Mesendoderm (in vitro differentiated cells): ENCODE measurements around the gene FRMD4A.

Source experiments
- DNase-seq: peaks from one replicate; pipeline ENCODE4 v3.0.0; 2013
- H2AK5ac ChIP-seq: 2 replicates; pipeline ENCODE4 v1.6.1; 2013; ENCODE audit warnings: low read length, inconsistent platforms
- H2BK120ac ChIP-seq: 2 replicates; pipeline ENCODE4 v1.6.1; 2013; ENCODE audit warnings: low read depth, mild to moderate bottlenecking, low read length, moderate library complexity, mixed read lengths
- H2BK15ac ChIP-seq: replicated peaks from 2 replicates; pipeline ENCODE4 v1.6.1; 2013; ENCODE audit warnings: low read depth, mild to moderate bottlenecking, moderate library complexity
- H2BK5ac ChIP-seq: 2 replicates; pipeline ENCODE4 v1.6.1; 2013; ENCODE audit warnings: low read length, inconsistent platforms
- H3K18ac ChIP-seq: 2 replicates; pipeline ENCODE4 v1.6.1; 2013; ENCODE audit warnings: mild to moderate bottlenecking, low read length, mixed read lengths
- H3K23ac ChIP-seq: one replicate; pipeline ENCODE4 v1.6.1; 2013; ENCODE audit warnings: low read length
- H3K27ac ChIP-seq: 2 replicates; pipeline ENCODE4 v1.5.1; 2013; ENCODE audit warnings: low read depth, mild to moderate bottlenecking, inconsistent platforms, low read length, moderate library complexity
- H3K27me3 ChIP-seq: 2 replicates; pipeline ENCODE4 v1.6.1; 2013; ENCODE audit warnings: low read length, control low read depth, mild to moderate bottlenecking, inconsistent platforms; ENCODE audit not compliant: insufficient read depth, poor library complexity
- H3K36me3 ChIP-seq: 2 replicates; pipeline ENCODE4 v1.6.1; 2013; ENCODE audit warnings: low read length, inconsistent platforms; ENCODE audit not compliant: control insufficient read depth, insufficient read depth
- H3K4ac ChIP-seq: one replicate; pipeline ENCODE4 v1.6.1; 2013; ENCODE audit warnings: low read depth, mild to moderate bottlenecking, low read length, moderate library complexity
- H3K4me1 ChIP-seq: 2 replicates; pipeline ENCODE4 v1.6.1; 2013; ENCODE audit warnings: low read depth, low read length, inconsistent platforms; ENCODE audit not compliant: control insufficient read depth
- H3K4me2 ChIP-seq: 2 replicates; pipeline ENCODE4 v1.6.1; 2013; ENCODE audit warnings: low read length
- H3K4me3 ChIP-seq: 2 replicates; pipeline ENCODE4 v1.5.1; 2013; ENCODE audit warnings: mild to moderate bottlenecking, low read length
- H3K56ac ChIP-seq: one replicate; pipeline ENCODE4 v1.6.1; 2013; ENCODE audit warnings: low read length
- H3K79me1 ChIP-seq: 2 replicates; pipeline ENCODE4 v1.6.1; 2013; ENCODE audit warnings: low read length, inconsistent platforms
- H3K79me2 ChIP-seq: 2 replicates; pipeline ENCODE4 v1.6.1; 2013; ENCODE audit warnings: mild to moderate bottlenecking, low read length; ENCODE audit not compliant: control insufficient read depth, insufficient read depth
- H3K9ac ChIP-seq: 2 replicates; pipeline ENCODE4 v1.6.1; 2013; ENCODE audit warnings: low read length, inconsistent platforms
- H4K5ac ChIP-seq: one replicate; pipeline ENCODE4 v1.6.1; 2013; ENCODE audit warnings: low read length
- H4K8ac ChIP-seq: one replicate; pipeline ENCODE4 v1.6.1; 2013; ENCODE audit warnings: low read depth, mild to moderate bottlenecking, control low read depth, low read length, moderate library complexity
- WGBS: extraction: QIAGEN DNeasy Blood & Tissue Kit; methylation state at CpG from one replicate; pipeline ENCODE4 v1.1.7; 2013; ENCODE audit warnings: low lambda C conversion rate, missing lambda C conversion rate; ENCODE audit not compliant: insufficient coverage; ENCODE audit errors: extremely low coverage; 5-methylcytosine and 5-hydroxymethylcytosine counted together

The FRMD4A gene

GRCh38 chr10:14334771-14335170 lies 4.0 kb upstream of the FRMD4A start:
- Histone ChIP-seq H3K79me1 (no peaks in the 10 kb centered on the region), H4K8ac (no peak overlapping the region), H2BK5ac (no peak overlapping the region), H2BK120ac (no peak overlapping the region), H3K4ac (no peak overlapping the region), H3K79me2 (no peaks in the 10 kb centered on the region), H2AK5ac (no peak overlapping the region), H3K36me3 (no peaks in the 10 kb centered on the region), H3K27me3 (no peaks in the 10 kb centered on the region), H3K23ac (no peak overlapping the region), H3K4me2 (no peak overlapping the region), H2BK15ac (no peak overlapping the region), H3K27ac (no peak overlapping the region), H3K9ac (no peak overlapping the region), H4K5ac (no peak overlapping the region), H3K4me3 (no peak overlapping the region), H3K4me1 (no peaks in the 10 kb centered on the region), H3K18ac (no peak overlapping the region), H3K56ac (no peak overlapping the region)
- peak; percentile 70 for DNase-seq
- WGBS = no CpG with 5 or more reads among the region's 2 CpGs

- H3K4me2 ChIP-seq = no peak overlapping the region
- H3K4ac ChIP-seq = no peak overlapping the region
- H3K18ac ChIP-seq = no peak overlapping the region
- peak overlapping the region; percentile 11 for H2AK5ac ChIP-seq
- no peak overlapping the region for H4K5ac ChIP-seq
- no peak for DNase-seq
- no peaks in the 10 kb centered on the region for H3K79me1 ChIP-seq
- H3K23ac ChIP-seq = no peak overlapping the region
- no peak overlapping the region for H3K56ac ChIP-seq
- no peaks in the 10 kb centered on the region for H3K27me3 ChIP-seq
- H3K9ac ChIP-seq = no peak overlapping the region
- no CpG with 5 or more reads among the region's 2 CpGs for WGBS
- no peaks in the 10 kb centered on the region for H3K79me2 ChIP-seq
- H2BK120ac ChIP-seq = no peak overlapping the region
- H2BK15ac ChIP-seq = no peak overlapping the region
- no peak overlapping the region for H3K4me3 ChIP-seq
- H3K27ac ChIP-seq = no peak overlapping the region
- peaks cover 3% of the 10 kb centered on the region for H3K4me1 ChIP-seq
- H2BK5ac ChIP-seq = no peak overlapping the region
- H4K8ac ChIP-seq = no peak overlapping the region
- no peaks in the 10 kb centered on the region for H3K36me3 ChIP-seq
These were observed 2.9 kb upstream of the FRMD4A start for GRCh38 chr10:14333606-14334005.

- no CpG with 5 or more reads among the region's 3 CpGs for WGBS
These were observed 2.2 kb upstream of the FRMD4A start for GRCh38 chr10:14332903-14333302.

GRCh38 chr10:14329746-14330173 lies 964 bp downstream of the FRMD4A start:
- H3K4me3 ChIP-seq = no peak overlapping the region
- no peak overlapping the region for H3K23ac ChIP-seq
- no peak overlapping the region for H3K9ac ChIP-seq
- peak; percentile 29 for DNase-seq
- no peak overlapping the region for H2BK15ac ChIP-seq
- WGBS = no CpG with 5 or more reads among the region's 13 CpGs
- H4K8ac ChIP-seq = no peak overlapping the region
- H3K27me3 ChIP-seq = no peaks in the 10 kb centered on the region
- no peak overlapping the region for H2BK5ac ChIP-seq
- H4K5ac ChIP-seq = no peak overlapping the region
- peak overlapping the region; percentile 17 for H3K56ac ChIP-seq
- H3K4me1 ChIP-seq = peaks cover 3% of the 10 kb centered on the region
- no peak overlapping the region for H2BK120ac ChIP-seq
- H3K4me2 ChIP-seq = no peak overlapping the region
- H2AK5ac ChIP-seq = no peak overlapping the region
- no peak overlapping the region for H3K27ac ChIP-seq
- no peak overlapping the region for H3K18ac ChIP-seq
- H3K79me2 ChIP-seq = no peaks in the 10 kb centered on the region
- H3K4ac ChIP-seq = no peak overlapping the region
- no peaks in the 10 kb centered on the region for H3K36me3 ChIP-seq
- H3K79me1 ChIP-seq = no peaks in the 10 kb centered on the region

More at GRCh38 chr10:14332903-14333302, 2.2 kb upstream of the FRMD4A start:
- Histone ChIP-seq H4K5ac (no peak overlapping the region), H3K4me3 (no peak overlapping the region), H4K8ac (no peak overlapping the region), H3K18ac (no peak overlapping the region), H2BK15ac (no peak overlapping the region), H3K27ac (no peak overlapping the region), H2AK5ac (no peak overlapping the region), H3K27me3 (no peaks in the 10 kb centered on the region), H3K56ac (no peak overlapping the region), H2BK120ac (no peak overlapping the region), H3K4me2 (no peak overlapping the region), H2BK5ac (no peak overlapping the region), H3K4ac (no peak overlapping the region), H3K9ac (no peak overlapping the region), H3K79me2 (no peaks in the 10 kb centered on the region), H3K79me1 (no peaks in the 10 kb centered on the region), H3K4me1 (peaks cover 3% of the 10 kb centered on the region), H3K36me3 (no peaks in the 10 kb centered on the region), H3K23ac (no peak overlapping the region)
- no peak for DNase-seq

GRCh38 chr10:14328881-14329672 lies 1.6 kb downstream of the FRMD4A start:
- no peak overlapping the region for H3K27ac ChIP-seq
- H3K18ac ChIP-seq = no peak overlapping the region
- peaks cover 3% of the 10 kb centered on the region for H3K4me1 ChIP-seq
- DNase-seq = no peak
- H3K4ac ChIP-seq = no peak overlapping the region
- no peak overlapping the region for H4K8ac ChIP-seq
- H2BK5ac ChIP-seq = no peak overlapping the region
- H3K23ac ChIP-seq = no peak overlapping the region
- H3K79me1 ChIP-seq = no peaks in the 10 kb centered on the region
- no peak overlapping the region for H2BK15ac ChIP-seq
- H3K4me3 ChIP-seq = no peak overlapping the region
- H4K5ac ChIP-seq = no peak overlapping the region
- H3K27me3 ChIP-seq = no peaks in the 10 kb centered on the region
- H3K4me2 ChIP-seq = no peak overlapping the region
- no peak overlapping the region for H3K56ac ChIP-seq
- no peaks in the 10 kb centered on the region for H3K79me2 ChIP-seq
- WGBS = no CpG with 5 or more reads among the region's 6 CpGs
- no peak overlapping the region for H2AK5ac ChIP-seq
- no peak overlapping the region for H2BK120ac ChIP-seq
- H3K36me3 ChIP-seq = no peaks in the 10 kb centered on the region
- H3K9ac ChIP-seq = no peak overlapping the region

- H3K4me2 ChIP-seq = no peak overlapping the region
- no peak overlapping the region for H2AK5ac ChIP-seq
- no peak overlapping the region for H4K8ac ChIP-seq
- H3K23ac ChIP-seq = no peak overlapping the region
- H3K79me1 ChIP-seq = no peaks in the 10 kb centered on the region
- no peak overlapping the region for H2BK5ac ChIP-seq
- no peaks in the 10 kb centered on the region for H3K79me2 ChIP-seq
- H3K36me3 ChIP-seq = no peaks in the 10 kb centered on the region
- no peak overlapping the region for H3K4me3 ChIP-seq
- no peak for DNase-seq
- no peak overlapping the region for H3K18ac ChIP-seq
- H3K4ac ChIP-seq = no peak overlapping the region
- H4K5ac ChIP-seq = no peak overlapping the region
- H2BK15ac ChIP-seq = no peak overlapping the region
- H3K4me1 ChIP-seq = peaks cover 3% of the 10 kb centered on the region
- H2BK120ac ChIP-seq = no peak overlapping the region
- no peak overlapping the region for H3K9ac ChIP-seq
- no peak overlapping the region for H3K56ac ChIP-seq
- no CpG with 5 or more reads among the region's 4 CpGs for WGBS
- H3K27ac ChIP-seq = no peak overlapping the region
- H3K27me3 ChIP-seq = no peaks in the 10 kb centered on the region
These were observed 3.2 kb downstream of the FRMD4A start for GRCh38 chr10:14327527-14327926.
